ENCODE measurements around the gene PHACTR4. TPM values are rescaled to one million over a fixed set of nuclear protein-coding genes. Genes with fewer than 3 reads are reported as not detected.

Gene PHACTR4
- total and polyA plus RNA-seq, 7 donors = 21.6 to 57.4 (median 35.2) TPM

DNA sequence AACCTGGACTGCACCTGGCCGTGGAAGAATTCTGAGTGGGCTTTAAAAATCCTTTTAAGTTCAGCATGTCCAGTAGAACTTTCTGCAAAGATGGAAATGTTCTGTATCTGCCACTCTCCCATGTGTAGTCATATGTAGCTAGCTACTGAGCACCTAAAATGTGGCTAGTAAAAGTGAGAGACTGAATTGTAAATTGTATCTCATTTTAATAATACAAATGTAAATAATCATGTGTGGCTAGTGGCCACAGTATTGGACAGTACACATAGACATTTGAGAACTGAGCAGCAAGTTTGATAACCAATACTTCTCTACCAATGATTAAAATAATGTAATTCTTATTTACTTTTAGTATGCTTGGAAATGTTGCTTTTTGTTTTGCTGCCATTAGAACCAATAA, 57.3 kb downstream of the PHACTR4 start:
- DNase-seq = no peak
- TF ChIP-seq, protein P1, sequence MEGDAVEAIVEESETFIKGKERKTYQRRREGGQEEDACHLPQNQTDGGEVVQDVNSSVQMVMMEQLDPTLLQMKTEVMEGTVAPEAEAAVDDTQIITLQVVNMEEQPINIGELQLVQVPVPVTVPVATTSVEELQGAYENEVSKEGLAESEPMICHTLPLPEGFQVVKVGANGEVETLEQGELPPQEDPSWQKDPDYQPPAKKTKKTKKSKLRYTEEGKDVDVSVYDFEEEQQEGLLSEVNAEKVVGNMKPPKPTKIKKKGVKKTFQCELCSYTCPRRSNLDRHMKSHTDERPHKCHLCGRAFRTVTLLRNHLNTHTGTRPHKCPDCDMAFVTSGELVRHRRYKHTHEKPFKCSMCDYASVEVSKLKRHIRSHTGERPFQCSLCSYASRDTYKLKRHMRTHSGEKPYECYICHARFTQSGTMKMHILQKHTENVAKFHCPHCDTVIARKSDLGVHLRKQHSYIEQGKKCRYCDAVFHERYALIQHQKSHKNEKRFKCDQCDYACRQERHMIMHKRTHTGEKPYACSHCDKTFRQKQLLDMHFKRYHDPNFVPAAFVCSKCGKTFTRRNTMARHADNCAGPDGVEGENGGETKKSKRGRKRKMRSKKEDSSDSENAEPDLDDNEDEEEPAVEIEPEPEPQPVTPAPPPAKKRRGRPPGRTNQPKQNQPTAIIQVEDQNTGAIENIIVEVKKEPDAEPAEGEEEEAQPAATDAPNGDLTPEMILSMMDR (IDR thresholded peaks at IDR 0.05) = no peak
- TF ChIP-seq EP300 (IDR thresholded peaks at IDR 0.05) (no peak), POLR2A (IDR thresholded peaks at IDR 0.05) (no peak), POLR2AphosphoS5 (IDR thresholded peaks at IDR 0.05) (no peak)
- no peaks in the 10 kb centered on the region for H3K9me3 ChIP-seq
- H3K4me1 ChIP-seq = no peaks in the 10 kb centered on the region
- H3K36me3 ChIP-seq = no peaks in the 10 kb centered on the region
- 87 to 98% methylated on average over 1 of the region's 1 CpG for WGBS, 2 donors
- H3K4me3 ChIP-seq = no peak overlapping the region
- intact Hi-C loops (cut with DNase I) = no loop called here
- no peak overlapping the region for H3K27ac ChIP-seq
- H3K27me3 ChIP-seq = no peaks in the 10 kb centered on the region

- Histone ChIP-seq H3K4me3 (no peak overlapping the region), H3K9me3 (no peaks in the 10 kb centered on the region), H3K27me3 (no peaks in the 10 kb centered on the region), H3K27ac (no peak overlapping the region), H3K4me1 (no peaks in the 10 kb centered on the region), H3K36me3 (no peaks in the 10 kb centered on the region)
- WGBS, 2 donors = 85 to 90% methylated on average over 1 of the region's 1 CpG
- DNase-seq = no peak
- intact Hi-C loops (cut with DNase I) = no loop called here
- TF ChIP-seq, protein P1 (IDR thresholded peaks at IDR 0.05) = no peak
- TF ChIP-seq POLR2A (IDR thresholded peaks at IDR 0.05) (no peak), POLR2AphosphoS5 (IDR thresholded peaks at IDR 0.05) (no peak), EP300 (IDR thresholded peaks at IDR 0.05) (no peak)
These were observed 58.5 kb downstream of the PHACTR4 start for GRCh38 chr1:28428012-28428411.

- Histone ChIP-seq H3K9me3 (no peaks in the 10 kb centered on the region), H3K4me3 (no peak overlapping the region), H3K27me3 (no peaks in the 10 kb centered on the region), H3K36me3 (no peaks in the 10 kb centered on the region), H3K27ac (no peak overlapping the region), H3K4me1 (peaks cover 0 to 5% (median 0%) of the 10 kb centered on the region in 4 donors)
- TF ChIP-seq, protein P1 (IDR thresholded peaks at IDR 0.05) = no peak
- no peak for TF ChIP-seq POLR2AphosphoS5 (IDR thresholded peaks at IDR 0.05)
- no peak for DNase-seq
- intact Hi-C loops (cut with DNase I) = no loop called here
- 88 to 91% methylated on average over 6 of the region's 6 CpGs for WGBS, 2 donors
These were observed 59.5 kb downstream of the PHACTR4 start for GRCh38 chr1:28428990-28429520.

- Histone ChIP-seq H3K36me3 (no peaks in the 10 kb centered on the region), H3K4me1 (peaks cover 0 to 36% (median 19%) of the 10 kb centered on the region in 4 donors), H3K27me3 (no peaks in the 10 kb centered on the region), H3K9me3 (no peaks in the 10 kb centered on the region), H3K4me3 (no peak overlapping the region), H3K27ac (peak overlapping the region in 2 of 4 donors; percentile 80 to 83)
- intact Hi-C loops (cut with DNase I) = no loop called here
- no peak for TF ChIP-seq POLR2A (IDR thresholded peaks at IDR 0.05)
- TF ChIP-seq EP300 (IDR thresholded peaks at IDR 0.05) = no peak
- TF ChIP-seq, protein P1 (IDR thresholded peaks at IDR 0.05) = no peak
- no peak for TF ChIP-seq POLR2AphosphoS5 (IDR thresholded peaks at IDR 0.05)
- DNase-seq = no peak
- WGBS, 2 donors = 73 to 96% methylated on average over 2 of the region's 2 CpGs
These were observed 66.8 kb downstream of the PHACTR4 start for GRCh38 chr1:28436211-28436769.

Data from sigmoid colon (tissue), 7 donors.